KG1 (cell line): ENCODE results near the gene RPN1.
"Not testable (repeated sequence)": the region's sequence is repeated elsewhere in the genome, so short reads cannot be mapped to it uniquely, and the experiment has no call there.

Experiments used
- DNase-seq: peaks from one replicate; lab custom pipeline; 2025; lab: John Stamatoyannopoulos, UW

Gene RPN1

GRCh38 chr3:128609294-128609693 lies 41.3 kb downstream of the RPN1 start:
- DNase-seq = no peak

GRCh38 chr3:128607710-128608048 lies 42.9 kb downstream of the RPN1 start:
- no peak for DNase-seq

DNA sequence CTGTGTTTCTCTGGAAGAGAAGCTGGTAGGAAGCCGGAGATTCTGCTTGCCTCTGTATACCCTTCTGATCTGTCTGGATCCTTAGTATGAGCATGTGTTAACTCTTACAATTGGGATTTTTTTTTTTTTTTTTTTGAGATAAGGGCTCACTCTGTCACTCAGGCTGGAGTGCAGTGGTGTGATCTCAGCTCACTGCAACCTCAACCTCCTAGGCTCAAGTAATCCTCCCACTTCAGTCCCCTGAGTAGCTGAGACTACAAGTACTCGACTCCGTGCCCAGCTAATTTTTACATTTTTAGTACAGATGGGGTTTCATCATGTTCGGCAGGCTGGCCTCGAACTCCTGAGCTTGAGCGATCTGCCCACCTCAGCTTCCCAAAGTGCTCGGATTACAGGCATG lies 44.5 kb downstream of the RPN1 start:
- no peak for DNase-seq

DNA sequence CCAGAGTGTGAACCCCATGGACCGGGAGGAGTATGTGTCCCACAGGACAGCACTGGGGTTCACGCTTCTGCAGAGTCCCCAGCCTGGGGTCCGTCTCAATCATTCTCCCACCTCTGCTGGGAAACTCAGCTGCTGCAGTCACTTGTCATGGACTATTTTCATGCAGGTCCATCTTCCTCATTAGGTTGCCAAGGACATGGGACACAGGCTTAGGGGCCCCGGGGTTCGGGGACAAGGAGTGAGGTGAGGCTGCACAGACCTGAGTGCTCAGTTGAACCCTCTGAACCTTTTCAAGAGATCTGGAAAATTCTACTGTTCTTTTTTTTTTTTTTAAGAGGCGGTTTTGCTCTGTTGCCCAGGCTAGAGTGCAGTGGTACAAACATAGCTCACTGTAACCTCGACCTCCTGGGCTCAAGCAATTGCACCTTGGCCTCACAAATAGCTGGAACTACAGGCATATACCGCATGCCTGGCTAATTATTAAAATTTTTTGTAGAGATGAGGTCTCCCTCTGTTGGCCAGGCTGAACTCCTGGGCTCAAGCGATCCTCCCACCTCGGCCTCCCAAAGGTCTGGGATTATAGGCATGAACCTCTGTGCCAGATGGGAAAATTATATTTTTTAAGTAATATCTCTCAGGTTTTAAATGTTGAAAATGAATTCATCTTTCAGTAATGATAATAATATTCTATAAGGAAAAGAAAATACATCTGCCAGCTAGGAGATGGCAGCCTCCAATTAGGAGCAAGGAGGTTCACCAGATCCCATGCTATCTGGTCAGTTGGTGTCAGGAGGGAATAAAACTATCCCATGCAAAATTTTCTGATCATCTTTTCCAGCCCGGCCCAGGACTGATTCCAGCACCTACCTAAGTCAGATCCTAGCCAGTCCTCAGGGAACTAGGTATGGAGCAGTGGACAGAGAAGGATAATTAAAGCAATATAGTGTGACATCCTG lies 45.2 kb downstream of the RPN1 start:
- DNase-seq = no peak

- peak; percentile 37 for DNase-seq
These were observed 46.5 kb downstream of the RPN1 start for GRCh38 chr3:128603811-128604775.

DNA sequence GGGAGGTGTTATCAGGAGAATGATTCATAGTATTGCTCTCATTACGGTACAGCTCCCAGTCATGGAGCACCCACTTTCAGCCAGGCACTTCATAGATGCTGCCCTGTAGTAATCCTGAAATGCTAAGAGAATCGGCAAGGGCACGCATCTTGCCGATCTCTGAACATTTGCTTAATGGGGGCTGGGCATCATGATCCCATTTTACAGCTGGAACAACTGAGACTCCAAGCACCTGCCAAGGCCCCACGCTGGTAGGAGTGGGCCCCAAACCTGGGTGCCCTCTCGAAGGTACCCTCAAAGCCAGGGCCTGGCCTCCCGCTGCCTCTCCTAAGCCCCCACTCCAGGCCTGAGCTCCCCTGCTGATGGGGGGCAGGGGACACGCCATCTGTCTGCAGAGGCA lies 47.3 kb downstream of the RPN1 start:
- DNase-seq = no peak

DNA sequence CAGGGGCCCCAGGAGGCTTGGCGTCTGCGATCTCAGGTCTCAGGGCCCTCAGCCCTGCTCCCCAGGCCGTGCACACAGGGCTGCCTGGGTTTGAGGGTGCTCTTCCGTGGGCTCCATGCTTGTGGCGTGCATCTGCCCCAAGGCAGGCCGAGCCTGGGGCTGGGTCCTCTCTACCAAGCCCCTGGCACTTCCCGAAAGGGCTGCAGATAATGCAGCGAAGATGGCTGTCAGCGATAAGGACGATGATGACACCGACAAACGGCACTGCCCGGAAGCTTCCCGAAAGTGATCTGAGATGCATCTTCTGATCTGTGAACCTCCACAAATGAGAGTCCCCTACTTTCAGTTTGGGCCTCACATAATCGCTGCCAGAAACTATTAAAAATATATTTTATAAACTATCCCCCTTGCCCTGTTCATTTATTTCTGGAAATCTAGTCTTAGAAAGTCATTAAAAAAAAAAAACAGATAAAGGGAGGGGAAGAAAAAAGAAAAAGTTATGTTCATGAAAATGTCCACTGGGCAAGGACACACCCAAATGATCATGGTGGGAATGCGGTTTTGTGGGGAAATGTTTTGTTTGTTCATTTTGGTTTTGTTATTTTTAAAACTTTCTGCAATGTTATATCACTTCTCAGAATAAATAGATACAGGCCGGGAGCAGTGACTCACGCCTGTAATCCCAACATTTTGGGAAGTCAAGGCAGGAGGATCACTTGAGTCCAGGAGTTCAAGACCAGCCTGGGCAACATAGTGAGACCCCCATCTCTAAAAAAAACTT lies 51.5 kb downstream of the RPN1 start:
- no peak for DNase-seq

DNA sequence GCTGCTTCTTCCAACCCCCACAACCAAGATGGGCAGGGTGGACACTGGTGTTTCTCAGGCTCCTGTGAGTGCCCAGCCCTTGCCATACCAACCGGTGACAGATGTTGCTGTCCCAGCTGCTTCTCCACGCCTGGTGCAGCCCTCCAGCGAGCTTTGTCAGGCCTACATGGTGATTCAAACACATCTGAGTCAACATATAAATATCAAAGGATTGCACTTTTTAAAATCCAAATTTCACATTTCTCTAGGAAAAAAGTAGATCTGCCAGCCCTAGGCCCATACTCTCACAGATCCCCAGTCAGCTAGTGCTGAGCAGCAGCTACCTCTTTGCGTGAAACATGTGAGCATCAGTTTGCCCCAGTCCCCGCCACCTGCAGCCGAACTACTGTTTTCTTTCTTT lies 52.7 kb downstream of the RPN1 start:
- no peak for DNase-seq

DNA sequence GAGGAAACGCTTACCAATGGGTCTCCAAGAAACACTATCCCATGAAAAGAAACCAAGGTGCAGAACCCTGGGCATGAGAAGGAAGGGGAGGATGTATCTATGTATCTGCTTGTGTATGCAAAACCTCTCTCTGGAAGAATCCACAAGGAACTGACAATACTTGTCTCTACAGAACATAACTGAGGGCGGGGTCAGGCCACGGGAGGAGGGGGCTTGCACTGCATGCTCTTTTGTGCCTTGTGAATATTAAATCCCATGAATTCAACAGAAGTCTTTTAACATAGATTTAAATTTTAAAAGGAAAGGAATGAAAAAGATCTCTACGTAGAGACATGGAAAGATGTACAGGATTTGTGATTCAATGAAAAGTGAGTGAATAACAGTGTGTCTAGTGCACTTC lies 57.8 kb downstream of the RPN1 start:
- DNase-seq = no peak

GRCh38 chr3:128591738-128592426 lies 58.7 kb downstream of the RPN1 start:
- DNase-seq = peak; percentile 76

GRCh38 chr3:128590948-128591347 lies 59.7 kb downstream of the RPN1 start:
- no peak for DNase-seq

- DNase-seq = not testable (repeated sequence)
These were observed 60.6 kb downstream of the RPN1 start for GRCh38 chr3:128589985-128590384.

DNA sequence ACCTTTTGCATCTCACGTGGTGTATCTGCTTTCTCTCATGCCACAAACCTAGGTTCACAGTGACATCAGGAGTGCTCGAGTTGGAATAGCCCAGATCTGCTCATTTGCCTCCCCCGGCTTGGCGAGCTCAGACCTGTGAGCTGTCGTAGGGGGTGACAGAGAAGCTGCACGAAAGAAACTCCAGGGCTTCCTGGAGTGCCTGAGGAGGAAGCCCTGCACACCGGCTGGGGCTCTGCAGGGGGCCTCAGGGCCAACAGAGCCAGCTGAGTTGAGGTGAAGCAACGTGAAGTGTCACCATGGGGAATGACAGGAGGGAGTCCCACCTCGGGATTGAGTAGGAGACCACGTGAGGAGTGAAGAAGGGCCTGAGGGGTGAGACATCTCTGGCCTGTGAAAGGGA lies 62.5 kb downstream of the RPN1 start:
- DNase-seq = no peak

- DNase-seq = no peak
These were observed 63.2 kb downstream of the RPN1 start for GRCh38 chr3:128587391-128587790.

GRCh38 chr3:128586932-128587331 lies 63.7 kb downstream of the RPN1 start:
- not testable (repeated sequence) for DNase-seq

DNA sequence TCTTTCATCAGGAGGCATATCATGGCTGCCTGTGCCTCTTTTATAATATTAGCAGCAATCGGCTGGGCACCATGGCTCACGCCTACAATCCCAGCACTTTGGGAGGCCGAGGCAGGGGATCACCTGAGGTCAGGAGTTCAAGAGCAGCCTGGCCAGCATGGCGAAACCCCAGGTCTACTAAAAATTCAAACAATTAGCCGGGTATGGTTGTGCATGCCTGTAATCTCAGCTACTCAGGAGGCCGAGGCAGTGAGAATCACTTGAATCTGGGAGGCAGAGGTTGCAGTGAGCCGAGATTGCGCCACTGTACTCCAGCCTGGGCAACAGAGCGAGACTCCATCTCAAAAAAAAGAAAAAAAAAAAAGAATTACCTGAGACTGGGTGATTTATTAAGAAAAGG lies 64.2 kb downstream of the RPN1 start:
- not testable (repeated sequence) for DNase-seq

DNA sequence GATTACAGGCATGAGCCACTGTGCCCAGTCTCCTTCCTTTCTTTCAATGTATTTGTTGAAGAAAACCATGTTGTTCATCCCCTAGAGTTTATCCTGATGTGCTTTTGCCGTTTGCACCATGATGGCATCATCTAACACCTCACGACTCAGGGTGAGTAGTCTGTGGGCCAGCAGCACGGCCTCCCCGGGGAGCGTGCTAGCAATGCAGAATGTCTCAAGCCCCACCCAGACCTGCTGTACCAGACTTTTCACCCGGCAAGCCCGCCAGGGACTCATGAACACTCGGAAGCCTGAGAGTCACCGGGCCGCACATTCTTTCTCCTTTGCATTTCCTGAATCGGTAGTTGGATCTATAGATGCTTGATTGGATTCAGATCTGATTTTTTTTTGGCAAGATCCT lies 64.6 kb downstream of the RPN1 start:
- DNase-seq = no peak

DNA sequence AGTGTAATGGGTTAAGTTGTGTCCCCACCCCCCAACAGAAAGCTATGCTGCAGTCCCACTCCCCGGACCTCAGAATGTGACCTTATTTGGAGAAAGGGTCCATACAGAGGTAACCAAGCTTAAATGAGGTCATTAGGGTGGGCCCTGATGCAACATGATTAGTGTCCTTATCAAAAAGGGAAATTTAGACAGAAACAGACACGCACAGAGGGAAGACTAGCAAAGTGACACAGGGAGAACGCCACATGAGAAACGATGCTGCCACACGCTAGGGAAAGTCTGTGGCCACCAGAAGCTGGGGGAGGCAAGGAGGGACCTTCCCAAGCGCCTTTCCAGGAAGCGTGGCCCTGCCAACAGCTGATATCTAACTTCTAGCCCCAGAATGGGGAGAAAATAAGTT lies 65.4 kb downstream of the RPN1 start:
- no peak for DNase-seq

DNA sequence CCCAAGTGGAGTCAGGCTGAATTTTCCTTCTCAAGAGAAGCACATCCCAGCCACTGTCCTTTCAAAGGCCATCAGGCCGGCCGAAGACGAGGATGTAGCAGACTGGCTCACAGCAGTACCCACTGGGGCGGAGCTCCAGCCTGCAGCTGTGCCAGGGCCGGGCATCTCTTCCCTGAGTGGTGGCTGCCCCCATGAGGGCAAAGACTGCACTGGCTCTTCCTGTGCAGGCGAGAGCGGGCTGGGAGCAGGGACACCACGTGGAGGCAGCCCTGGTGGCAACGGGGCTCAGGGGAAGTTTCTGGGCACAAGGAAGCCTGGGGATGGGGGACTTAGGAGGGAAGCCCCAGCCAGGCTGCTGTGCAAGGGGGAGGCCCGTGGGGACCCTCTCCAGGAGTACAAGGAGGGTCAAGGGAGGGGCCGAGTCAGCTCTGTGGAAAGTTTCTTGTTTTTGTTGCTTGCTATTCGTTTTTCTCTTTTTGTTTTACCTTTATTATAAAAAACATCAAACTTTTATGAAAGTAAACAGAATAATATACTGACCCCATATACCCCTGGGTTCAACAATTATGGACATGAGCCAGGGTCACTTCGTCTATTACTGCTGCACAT lies 66.1 kb downstream of the RPN1 start:
- no peak for DNase-seq

DNA sequence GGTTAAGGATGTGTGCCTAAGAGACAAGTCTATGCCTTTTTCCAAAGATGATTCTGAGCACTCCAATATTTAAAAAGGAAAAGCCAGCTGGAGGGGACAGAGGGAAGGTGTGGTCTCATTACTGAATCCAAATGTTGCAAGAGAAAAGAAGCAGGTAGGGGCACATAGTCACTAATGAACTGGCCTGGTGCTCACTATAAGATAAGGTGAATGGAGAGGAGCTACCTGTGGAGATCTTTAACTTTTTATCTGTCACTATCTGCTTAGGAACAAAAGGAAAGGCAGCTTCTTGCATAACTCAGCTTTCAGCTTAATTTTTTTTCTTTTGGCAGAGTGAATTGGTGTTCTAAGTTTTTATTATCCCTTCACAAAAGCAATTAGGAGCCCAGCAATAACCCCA lies 69.1 kb downstream of the RPN1 start:
- no peak for DNase-seq

DNA sequence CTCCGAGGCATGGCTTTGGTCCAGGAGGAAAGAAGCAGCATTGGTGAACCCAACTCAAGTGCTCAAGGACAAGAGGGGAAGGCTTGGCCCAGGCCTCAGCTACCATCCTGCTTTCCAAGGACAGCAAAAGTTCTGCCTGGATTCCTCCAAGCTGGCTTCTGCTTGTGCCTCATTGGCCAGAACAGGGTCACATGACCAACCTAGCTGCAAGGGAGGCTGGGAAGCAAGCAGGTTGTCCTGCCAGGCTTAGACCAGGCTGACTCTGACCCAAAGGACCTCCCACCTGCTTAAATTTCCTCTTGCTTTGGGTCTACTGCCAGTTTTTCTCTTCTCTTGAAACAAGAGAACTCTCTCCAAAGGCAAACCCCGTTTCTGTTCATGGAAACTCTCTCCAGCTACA lies 70.7 kb downstream of the RPN1 start:
- no peak for DNase-seq
